H1 (cell line): ENCODE results near the gene LMNTD2. TPM values are rescaled to one million over a fixed set of nuclear protein-coding genes. Genes with fewer than 3 reads are reported as not detected.

Experiments used
- CTCF ChIA-PET: fragments of 300-600 bp; sonication (Branson Sonifier 250); formaldehyde crosslinking; loops from one replicate; lab custom pipeline; 2021; ENCODE audit not compliant: partially characterized antibody; lab: Charles Lee
- POLR2A ChIA-PET: fragments of 300-600 bp; sonication (Branson Sonifier 250); formaldehyde crosslinking; loops from one replicate; lab custom pipeline; 2021; ENCODE audit warnings: inconsistent platforms; ENCODE audit not compliant: partially characterized antibody; lab: Charles Lee
- DNase-seq, 2 experiments: peaks; one replicate each; pipeline versions ENCODE4 v3.0.0 to v3.0.0-alpha.2; 2010 to 2022; ENCODE audit warnings: low spot score in 2 of 2, low read depth in 1 of 2, mixed read lengths in 1 of 2
- FAIRE-seq: peaks from 2 replicates; lab custom pipeline; 2011; peaks lifted over from hg19 to GRCh38; lab: Jason Lieb, UNC
- H2AFZ ChIP-seq: 2 replicates; pipeline ENCODE4 v1.8.1; 2012; ENCODE audit warnings: low read length, inconsistent platforms
- H2AK5ac ChIP-seq: 2 replicates; pipeline ENCODE4 v1.6.1; 2013; ENCODE audit warnings: low read depth, low read length
- H2BK120ac ChIP-seq: replicated peaks from 2 replicates; pipeline ENCODE3; 2013; ENCODE audit warnings: low read depth, low read length, inconsistent platforms
- H2BK12ac ChIP-seq: 2 replicates; pipeline ENCODE4 v1.6.1; 2013; ENCODE audit warnings: low read depth, low read length
- H2BK15ac ChIP-seq: 2 replicates; pipeline ENCODE4 v1.6.1; 2013; ENCODE audit warnings: low read length
- H2BK20ac ChIP-seq: 2 replicates; pipeline ENCODE4 v1.6.1; 2013; ENCODE audit warnings: low read length
- H2BK5ac ChIP-seq: 2 replicates; pipeline ENCODE4 v1.6.1; 2013; ENCODE audit warnings: low read depth, low read length
- H3K14ac ChIP-seq: 2 replicates; pipeline ENCODE4 v1.6.1; 2013; ENCODE audit warnings: inconsistent platforms; ENCODE audit not compliant: insufficient read length
- H3K18ac ChIP-seq: 2 replicates; pipeline ENCODE4 v1.6.1; 2013; ENCODE audit warnings: low read length; ENCODE audit errors: extremely low read depth
- H3K23ac ChIP-seq: 2 replicates; pipeline ENCODE4 v1.6.1; 2013; ENCODE audit warnings: inconsistent platforms; ENCODE audit not compliant: insufficient read length
- H3K23me2 ChIP-seq: 2 replicates; pipeline ENCODE4 v1.6.1; 2013; ENCODE audit warnings: low read depth, low read length
- H3K27ac ChIP-seq: 2 replicates; pipeline ENCODE4 v1.6.1; 2011; ENCODE audit warnings: low read depth, low read length, inconsistent platforms
- H3K27me3 ChIP-seq, 4 experiments: replicated peaks in 1 of 4; 1 replicate in 1 of 4; 2 replicates in 3 of 4; pipeline versions ENCODE4 v1.6.1 to v1.8.1; 2011 to 2013; ENCODE audit warnings: low read length in 3 of 4, mild to moderate bottlenecking in 3 of 4, inconsistent platforms in 2 of 4, mixed read lengths in 2 of 4, moderate library complexity in 1 of 4; ENCODE audit not compliant: control insufficient read depth in 3 of 4, insufficient read depth in 3 of 4; ENCODE audit errors: extremely low read depth in 1 of 4
- H3K36me3 ChIP-seq, 4 experiments: 2 replicates each; pipeline versions ENCODE4 v1.6.1 to v1.8.1; 2011 to 2013; ENCODE audit warnings: mild to moderate bottlenecking in 4 of 4, low read length in 3 of 4, moderate library complexity in 2 of 4, control low read depth in 1 of 4, inconsistent platforms in 1 of 4; ENCODE audit not compliant: insufficient read depth in 4 of 4, control insufficient read depth in 2 of 4
- H3K4ac ChIP-seq: replicated peaks from 2 replicates; pipeline ENCODE3; 2013; ENCODE audit warnings: low read length, low read depth, mixed read lengths, inconsistent platforms; ENCODE audit not compliant: insufficient read length
- H3K4me1 ChIP-seq, 4 experiments: replicated peaks in 1 of 4; 1 replicate in 1 of 4; 2 replicates in 3 of 4; pipeline versions ENCODE4 v1.6.1 to v1.8.1; 2011 to 2013; ENCODE audit warnings: low read length in 3 of 4, inconsistent platforms in 2 of 4, mixed read lengths in 1 of 4; ENCODE audit not compliant: insufficient read depth in 4 of 4, control insufficient read depth in 3 of 4
- H3K4me2 ChIP-seq, 2 experiments: 2 replicates each; pipeline versions ENCODE4 v1.6.1 to v1.8.1; 2011 to 2013; ENCODE audit warnings: low read depth in 2 of 2, low read length in 2 of 2, control low read depth in 1 of 2, inconsistent platforms in 1 of 2, mild to moderate bottlenecking in 1 of 2; ENCODE audit not compliant: insufficient read depth in 1 of 2
- H3K4me3 ChIP-seq, 4 experiments: fragments of 200-600, 300-600 bp in 1 of 4; sonication (generic), shearing (Covaris generic), sonication (Bioruptor Twin) in 1 of 4; 2 replicates each; pipeline versions ENCODE4 v1.5.1 to v1.8.1; 2011 to 2016; ENCODE audit warnings: low read length in 4 of 4, low read depth in 3 of 4, control low read depth in 2 of 4, inconsistent platforms in 2 of 4, mild to moderate bottlenecking in 2 of 4, mixed read lengths in 1 of 4, moderate library complexity in 1 of 4; ENCODE audit not compliant: insufficient read depth in 2 of 4; ENCODE audit errors: extremely low read depth in 1 of 4
- H3K56ac ChIP-seq: replicated peaks from 2 replicates; pipeline ENCODE3; 2013; ENCODE audit warnings: low read depth, mild to moderate bottlenecking, mixed read lengths, low read length, inconsistent platforms; ENCODE audit not compliant: insufficient read length
- H3K79me1 ChIP-seq: 2 replicates; pipeline ENCODE4 v1.6.1; 2013; ENCODE audit warnings: low read depth, low read length, control low read depth
- H3K79me2 ChIP-seq, 2 experiments: 2 replicates each; pipeline versions ENCODE4 v1.6.1 to v1.8.1; 2012 to 2013; ENCODE audit warnings: low read length in 2 of 2, mild to moderate bottlenecking in 2 of 2, inconsistent platforms in 1 of 2; ENCODE audit not compliant: insufficient read depth in 2 of 2, control insufficient read depth in 1 of 2
- H3K9ac ChIP-seq, 4 experiments: replicated peaks in 1 of 4; 1 replicate in 1 of 4; 2 replicates in 3 of 4; pipeline versions ENCODE4 v1.6.1 to v1.8.1; 2011 to 2013; ENCODE audit warnings: low read depth in 3 of 4, low read length in 3 of 4, control low read depth in 2 of 4, mild to moderate bottlenecking in 2 of 4, moderate library complexity in 2 of 4, inconsistent platforms in 1 of 4; ENCODE audit errors: extremely low read depth in 1 of 4
- H3K9me3 ChIP-seq, 2 experiments: 2 replicates each; pipeline versions ENCODE4 v1.6.1 to v1.8.1; 2012 to 2013; ENCODE audit warnings: mild to moderate bottlenecking in 2 of 2, moderate library complexity in 2 of 2, control low read depth in 1 of 2, inconsistent platforms in 1 of 2, low read depth in 1 of 2, low read length in 1 of 2, mixed read lengths in 1 of 2; ENCODE audit not compliant: insufficient read depth in 2 of 2
- H4K20me1 ChIP-seq, 2 experiments: replicated peaks in 1 of 2; 2 replicates each; pipeline versions ENCODE3 to v1.8.1; 2011 to 2013; ENCODE audit warnings: inconsistent platforms in 2 of 2, low read length in 2 of 2, mild to moderate bottlenecking in 1 of 2; ENCODE audit not compliant: insufficient read depth in 2 of 2, control insufficient read depth in 1 of 2
- H4K5ac ChIP-seq: 2 replicates; pipeline ENCODE4 v1.6.1; 2013; ENCODE audit warnings: low read length, low read depth, mixed read lengths, inconsistent platforms; ENCODE audit not compliant: insufficient read length
- H4K8ac ChIP-seq: 2 replicates; pipeline ENCODE4 v1.8.0; 2013; ENCODE audit warnings: mild to moderate bottlenecking, moderate library complexity, low read length, inconsistent platforms; ENCODE audit not compliant: insufficient read depth; ENCODE audit errors: extremely low read depth
- H4K91ac ChIP-seq: replicated peaks from 2 replicates; pipeline ENCODE3; 2013; ENCODE audit warnings: low read length, mixed read lengths, inconsistent platforms; ENCODE audit not compliant: insufficient read length
- EP300 ChIP-seq, 2 experiments: IDR thresholded peaks; 1 replicate in 1 of 2; 2 replicates in 1 of 2; pipeline ENCODE4 v1.6.1; 2011 to 2012; ENCODE audit warnings: low read depth in 2 of 2, low read length in 2 of 2, mild to moderate bottlenecking in 2 of 2, borderline replicate concordance in 1 of 2, inconsistent platforms in 1 of 2, moderate library complexity in 1 of 2
- NRF1 ChIP-seq: IDR thresholded peaks from 2 replicates; pipeline ENCODE4 v1.6.1; 2011; ENCODE audit warnings: mild to moderate bottlenecking, low read depth, low read length, improper control_type of control experiment
- RNF2 ChIP-seq: fragments of 200-900, 300-1000 bp; sonication (generic); IDR thresholded peaks from 2 replicates; pipeline ENCODE4 v1.7.1; 2016; ENCODE audit warnings: borderline replicate concordance, low read depth, mild to moderate bottlenecking, antibody characterized with exemption, low read length; ENCODE audit not compliant: poor library complexity, severe bottlenecking; ENCODE audit errors: missing control alignments
- SP4 ChIP-seq: IDR thresholded peaks from 2 replicates; pipeline ENCODE4 v1.6.1; 2012; ENCODE audit warnings: low read length, inconsistent platforms
- TEAD4 ChIP-seq: IDR thresholded peaks from 2 replicates; pipeline ENCODE4 v1.6.1; 2012; ENCODE audit warnings: low read depth, low read length, inconsistent platforms, mixed read lengths
- WGBS, 2 experiments: shearing (Covaris generic) in 1 of 2; methylation state at CpG; one replicate each; pipeline versions ENCODE4 v1.1.6 to v1.1.7; 2013 to 2015; ENCODE audit warnings: low lambda C conversion rate in 2 of 2, mixed read lengths in 2 of 2, inconsistent platforms in 1 of 2, low coverage in 1 of 2, missing lambda C conversion rate in 1 of 2; ENCODE audit not compliant: insufficient replicate concordance in 2 of 2, insufficient coverage in 1 of 2, insufficient read length in 1 of 2; ENCODE audit errors: extremely low coverage in 1 of 2, missing lambda C conversion rate in 1 of 2; 5-methylcytosine and 5-hydroxymethylcytosine counted together
- polyA plus RNA-seq, 7 experiments: library from polyadenylated mRNA; depleted of rRNA in 3 of 7; stranded (reverse) in 5 of 7; unstranded in 2 of 7; fragments of >200 nt in 5 of 7; fragments of 200-250 nt in 2 of 7; gene quantifications; 1 replicate in 5 of 7; 2 replicates in 1 of 7; 4 replicates in 1 of 7; pipeline versions ENCODE4 v1.2.1 to v1.2.3, GENCODE V29; 2011 to 2013; ENCODE audit warnings: missing spikeins in 2 of 7, mixed read lengths in 2 of 7
- total RNA-seq: library from RNA; stranded (reverse); fragmentation: NEBNext Ultra II Directional; extraction: Animal tissue kit (Norgen Biotek cat#: 25700); gene quantifications from 2 replicates; pipeline ENCODE4 v1.2.1, GENCODE V29; 2021

LMNTD2 gene
- total and polyA plus RNA-seq, 2 of the 8 experiments (the other 6 are each of a cell fraction or from before 2014, with no cell fraction given): 1.6 to 3.1 TPM

GRCh38 chr11:607971-608659 is 47.6 kb upstream of the LMNTD2 start:
- no peak for FAIRE-seq
- TF ChIP-seq SP4 (no peak), EP300 (IDR thresholded peaks at IDR 0.05; ENCODE audit: borderline replicate concordance in 1 of 2, low read depth in 2 of 2, low read length in 2 of 2) (no peak), RNF2 (no peak), NRF1 (no peak), TEAD4 (no peak)

More at GRCh38 chr11:607971-608659, 47.6 kb upstream of the LMNTD2 start:
- peaks cover 34 to 86% (median 68%) of the 10 kb centered on the region in 4 experiments for H3K36me3 ChIP-seq
- no peaks in the 10 kb centered on the region for H3K9me3 ChIP-seq
- H3K23ac ChIP-seq: no peak overlapping the region
- no peak overlapping the region for H2BK20ac ChIP-seq
- H2AFZ ChIP-seq: no peak overlapping the region
- H3K9ac ChIP-seq: no peak overlapping the region
- POLR2A ChIA-PET: interaction anchor here (0.6 to 1.7 kb wide), 5 partner anchors 17 to 160 kb away, joined by 3 to 6 read pairs (median 4); no protein-coding TSS in a partner anchor
- H3K27me3 ChIP-seq: no peaks in the 10 kb centered on the region
- peaks cover 7% of the 10 kb centered on the region; the same call in 1 of the 2 replicates for H3K79me1 ChIP-seq
- H3K27ac ChIP-seq: no peak overlapping the region
- H3K23me2 ChIP-seq: no peaks in the 10 kb centered on the region
- H4K20me1 ChIP-seq: peaks cover 17 to 22% of the 10 kb centered on the region in 2 experiments
- no peak overlapping the region for H3K4me3 ChIP-seq
- no peak overlapping the region for H3K4me2 ChIP-seq
- H2BK12ac ChIP-seq: no peak overlapping the region
- H2BK120ac ChIP-seq: no peak overlapping the region
- no peak overlapping the region for H4K8ac ChIP-seq
- H4K91ac ChIP-seq: no peak overlapping the region
- 0 out of 7 replicates have a peak, but pooled peaks cover 0 to 4% (median 0%) of the 10 kb centered on the region in 4 experiments for H3K4me1 ChIP-seq
- no peaks in the 10 kb centered on the region for H3K79me2 ChIP-seq
- no peak overlapping the region for H3K56ac ChIP-seq
- CTCF ChIA-PET: interaction anchor here (1.2 to 1.7 kb wide), 6 partner anchors 12 to 115 kb away, joined by 3 to 5 read pairs (median 4); no protein-coding TSS in a partner anchor
- no peak for DNase-seq
- no peak overlapping the region for H3K14ac ChIP-seq
- H2BK15ac ChIP-seq: no peak overlapping the region
- WGBS, 2 experiments: 92% methylated on average over 41 of the region's 45 CpGs; no CpG with 5 or more reads in 1 of the 2 experiments
- H3K18ac ChIP-seq: no peak overlapping the region
- H2AK5ac ChIP-seq: no peak overlapping the region
- H4K5ac ChIP-seq: no peak overlapping the region
- no peak overlapping the region for H3K4ac ChIP-seq
- H2BK5ac ChIP-seq: no peak overlapping the region
